Esophagus squamous epithelium (tissue), 4 donors: ENCODE results near the gene ABCA6.

Experiments
- CTCF ChIP-seq, 6 experiments: fragments of 450-650 bp in 4 of 6; fragments of 200-600 bp in 2 of 6; sonication (generic) in 2 of 6; IDR thresholded peaks; one replicate each; pipeline ENCODE4 v1.5.1; 2016 to 2019; ENCODE audit warnings: antibody characterized with exemption in 6 of 6, mild to moderate bottlenecking in 4 of 6, moderate library complexity in 4 of 6
- POLR2A ChIP-seq, 4 donors: fragments of 450-650 bp; IDR thresholded peaks; one replicate each; pipeline ENCODE4 v1.6.1; 2017; ENCODE audit warnings: antibody characterized with exemption in 4 of 4, mild to moderate bottlenecking in 4 of 4, moderate library complexity in 3 of 4

- TF ChIP-seq CTCF (IDR thresholded peaks at IDR 0.05), result no peak
- TF ChIP-seq POLR2A (IDR thresholded peaks at IDR 0.05), result no peak
Observed at GRCh38 chr17:69143683-69144231, 2.1 kb upstream of the ABCA6 start.
